BE2C (cell line): ENCODE data around the gene SH3RF3.

Experiments
- DNase-seq: peaks from one replicate; pipeline ENCODE4 v3.0.0-alpha.2; 2020
- H3K27me3 ChIP-seq: fragments of 250-450 bp; sonication (Bioruptor Pico); 2 replicates; pipeline ENCODE4 v1.5.1; 2020; ENCODE audit warnings: mild to moderate bottlenecking
- H3K36me3 ChIP-seq: fragments of 250-450 bp; sonication (Bioruptor Pico); 2 replicates; pipeline ENCODE4 v1.5.1; 2020; ENCODE audit warnings: mild to moderate bottlenecking
- H3K4me1 ChIP-seq: fragments of 250-450 bp; sonication (Bioruptor Pico); 2 replicates; pipeline ENCODE4 v1.5.1; 2020
- H3K4me3 ChIP-seq: 2 replicates; pipeline ENCODE4 v1.5.1; 2011; ENCODE audit warnings: low read depth, low read length
- H3K9me3 ChIP-seq: fragments of 250-450 bp; sonication (Bioruptor Pico); 2 replicates; pipeline ENCODE4 v1.5.1; 2020
- CTCF ChIP-seq: IDR thresholded peaks from 2 replicates; pipeline ENCODE4 v1.5.1; 2012; ENCODE audit warnings: mild to moderate bottlenecking, low read depth, low read length

SH3RF3 gene

GRCh38 chr2:109448946-109449788 lies 320.2 kb downstream of the SH3RF3 start:
- Histone ChIP-seq H3K4me1 (no peaks in the 10 kb centered on the region), H3K9me3 (no peaks in the 10 kb centered on the region), H3K36me3 (no peaks in the 10 kb centered on the region), H3K4me3 (no peak overlapping the region), H3K27me3 (no peaks in the 10 kb centered on the region)
- TF ChIP-seq CTCF = no peak
- no peak for DNase-seq

- H3K4me3 ChIP-seq = no peak overlapping the region
- H3K9me3 ChIP-seq = no peaks in the 10 kb centered on the region
- TF ChIP-seq CTCF = no peak
- no peaks in the 10 kb centered on the region for H3K27me3 ChIP-seq
- no peak for DNase-seq
- H3K4me1 ChIP-seq = no peaks in the 10 kb centered on the region
- no peaks in the 10 kb centered on the region for H3K36me3 ChIP-seq
Measured at GRCh38 chr2:109450574-109451273, 321.7 kb downstream of the SH3RF3 start.

GRCh38 chr2:109451671-109452070 lies 322.7 kb downstream of the SH3RF3 start:
- no peak for DNase-seq
- Histone ChIP-seq H3K4me1 (no peaks in the 10 kb centered on the region), H3K36me3 (no peaks in the 10 kb centered on the region), H3K27me3 (no peaks in the 10 kb centered on the region), H3K9me3 (no peaks in the 10 kb centered on the region), H3K4me3 (no peak overlapping the region)
- no peak for TF ChIP-seq CTCF

GRCh38 chr2:109452318-109453305 lies 323.6 kb downstream of the SH3RF3 start:
- H3K36me3 ChIP-seq = no peaks in the 10 kb centered on the region
- H3K9me3 ChIP-seq = no peaks in the 10 kb centered on the region
- no peaks in the 10 kb centered on the region for H3K4me1 ChIP-seq
- DNase-seq = no peak
- no peak overlapping the region for H3K4me3 ChIP-seq
- H3K27me3 ChIP-seq = no peaks in the 10 kb centered on the region
- no peak for TF ChIP-seq CTCF

GRCh38 chr2:109453371-109453995 lies 324.5 kb downstream of the SH3RF3 start:
- Histone ChIP-seq H3K36me3 (no peaks in the 10 kb centered on the region), H3K4me1 (no peaks in the 10 kb centered on the region), H3K4me3 (no peak overlapping the region), H3K9me3 (no peaks in the 10 kb centered on the region), H3K27me3 (no peaks in the 10 kb centered on the region)
- DNase-seq = no peak
- TF ChIP-seq CTCF = no peak
